ENCODE data around the gene COG2.

Gene COG2

DNA sequence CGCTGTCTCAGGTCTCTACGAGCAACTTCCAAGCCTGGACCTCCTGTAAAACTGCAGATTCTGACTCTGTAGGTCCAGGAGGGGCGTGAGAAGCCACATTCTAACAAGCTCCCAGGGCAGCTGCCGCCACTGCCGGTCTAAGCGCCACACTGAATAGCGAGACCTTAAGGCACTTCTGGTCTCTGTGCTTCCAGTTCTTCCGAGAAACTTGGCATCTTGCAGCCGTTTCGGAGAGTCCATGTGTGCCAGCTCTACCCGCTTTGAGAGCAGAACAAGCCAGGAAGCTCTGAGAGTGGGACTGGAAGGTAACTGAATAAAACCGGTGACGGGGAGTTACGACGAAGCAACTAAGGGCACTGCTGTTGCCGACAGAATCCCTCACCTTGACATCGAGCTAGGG, 59.2 kb downstream of the COG2 start:
- CTCF ChIA-PET = interaction anchor here (1.3 kb wide), 1 partner anchor 36 kb away, joined by 3 read pairs; no protein-coding TSS in a partner anchor

DNA sequence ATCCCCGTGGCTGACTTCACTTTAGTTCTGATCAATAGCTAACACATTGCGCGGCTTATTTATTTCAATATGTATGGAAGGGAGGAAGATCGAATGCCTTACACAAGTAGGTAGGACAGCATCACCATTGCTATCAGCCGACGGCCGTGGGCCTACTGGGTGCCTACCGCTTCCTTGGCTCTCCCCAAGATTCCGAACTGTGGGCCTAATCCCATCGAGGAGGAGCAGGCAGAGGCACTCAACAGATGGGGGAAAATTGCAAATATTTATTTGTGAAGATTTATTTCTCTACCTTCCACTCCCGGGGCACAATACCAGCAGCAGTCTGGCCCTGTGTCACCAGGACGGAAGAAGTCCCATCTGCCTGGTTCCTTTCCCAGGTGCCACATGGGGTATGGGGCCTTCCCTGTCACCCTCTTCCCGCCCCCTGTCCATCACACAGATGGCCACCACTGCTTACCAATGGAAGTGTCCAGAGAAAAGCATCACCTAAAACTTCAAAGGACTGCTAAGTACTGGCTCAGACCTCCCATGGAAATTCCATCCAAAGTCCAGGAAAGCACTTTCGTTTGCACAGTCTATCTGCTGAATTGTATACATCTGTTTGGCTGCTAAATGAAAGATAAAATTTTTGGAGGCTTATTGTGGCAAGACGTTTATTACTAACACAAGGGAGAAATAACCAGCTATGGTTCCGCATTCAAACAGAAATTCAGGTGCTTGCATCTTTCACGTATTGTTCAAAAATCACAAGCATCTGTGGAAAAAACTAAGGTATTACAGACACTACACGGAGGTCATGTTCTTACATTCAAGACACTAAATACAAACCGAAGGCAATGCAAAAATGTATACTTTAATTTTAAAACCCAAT, 59.9 kb downstream of the COG2 start:
- no peak overlapping the region for H3K4me3 ChIP-seq (ENCODE audit: low read depth, low read length)
- no peaks in the 10 kb centered on the region for H3K9me3 ChIP-seq (ENCODE audit: control insufficient read depth, insufficient read depth, low read depth, low read length)
- no peak overlapping the region for H3K27ac ChIP-seq (ENCODE audit: extremely low read depth, low read depth, low read length)
- no peaks in the 10 kb centered on the region for H3K4me1 ChIP-seq (ENCODE audit: control insufficient read depth, insufficient read depth, low read length)
- no peak for TF ChIP-seq ZNF114 (tag by site-specific recombination; IDR thresholded peaks at IDR 0.05)
- no peak for TF ChIP-seq GLIS1 (tag by site-specific recombination; IDR thresholded peaks at IDR 0.05)
- TF ChIP-seq ZNF146 (tag by site-specific recombination; IDR thresholded peaks at IDR 0.05) = no peak
- TF ChIP-seq, protein P1, sequence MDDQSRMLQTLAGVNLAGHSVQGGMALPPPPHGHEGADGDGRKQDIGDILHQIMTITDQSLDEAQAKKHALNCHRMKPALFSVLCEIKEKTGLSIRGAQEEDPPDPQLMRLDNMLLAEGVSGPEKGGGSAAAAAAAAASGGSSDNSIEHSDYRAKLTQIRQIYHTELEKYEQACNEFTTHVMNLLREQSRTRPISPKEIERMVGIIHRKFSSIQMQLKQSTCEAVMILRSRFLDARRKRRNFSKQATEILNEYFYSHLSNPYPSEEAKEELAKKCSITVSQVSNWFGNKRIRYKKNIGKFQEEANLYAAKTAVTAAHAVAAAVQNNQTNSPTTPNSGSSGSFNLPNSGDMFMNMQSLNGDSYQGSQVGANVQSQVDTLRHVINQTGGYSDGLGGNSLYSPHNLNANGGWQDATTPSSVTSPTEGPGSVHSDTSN (CRISPR knock-in tag; IDR thresholded peaks at IDR 0.05) = no peak
- TF ChIP-seq, protein P2, sequence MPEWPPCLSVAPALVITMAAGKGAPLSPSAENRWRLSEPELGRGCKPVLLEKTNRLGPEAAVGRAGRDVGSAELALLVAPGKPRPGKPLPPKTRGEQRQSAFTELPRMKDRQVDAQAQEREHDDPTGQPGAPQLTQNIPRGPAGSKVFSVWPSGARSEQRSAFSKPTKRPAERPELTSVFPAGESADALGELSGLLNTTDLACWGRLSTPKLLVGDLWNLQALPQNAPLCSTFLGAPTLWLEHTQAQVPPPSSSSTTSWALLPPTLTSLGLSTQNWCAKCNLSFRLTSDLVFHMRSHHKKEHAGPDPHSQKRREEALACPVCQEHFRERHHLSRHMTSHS (tag by site-specific recombination; IDR thresholded peaks at IDR 0.05) = no peak
- TF ChIP-seq ZNF658 (tag by site-specific recombination; IDR thresholded peaks at IDR 0.05) = no peak
- no peak for TF ChIP-seq WT1 (tag by site-specific recombination; IDR thresholded peaks at IDR 0.05)
- no peak for TF ChIP-seq TRIM28 (IDR thresholded peaks at IDR 0.05; ENCODE audit: borderline replicate concordance, low read length)
- TF ChIP-seq ZNF48 (tag by site-specific recombination; IDR thresholded peaks at IDR 0.05) = no peak
- TF ChIP-seq ZNF16 (tag by site-specific recombination; IDR thresholded peaks at IDR 0.05; ENCODE audit: low read depth) = no peak
- TF ChIP-seq ZNF362 (tag by site-specific recombination; IDR thresholded peaks at IDR 0.05) = no peak
- no peak for TF ChIP-seq ZSCAN16 (tag by site-specific recombination; IDR thresholded peaks at IDR 0.05)
- no peak for TF ChIP-seq ZNF140 (tag by site-specific recombination; IDR thresholded peaks at IDR 0.05)
- no peak for TF ChIP-seq HOXC10 (CRISPR knock-in tag; IDR thresholded peaks at IDR 0.05)
- no peak for TF ChIP-seq ZNF610 (tag by site-specific recombination; IDR thresholded peaks at IDR 0.05; ENCODE audit: borderline replicate concordance)
- TF ChIP-seq ZNF473 (tag by site-specific recombination; IDR thresholded peaks at IDR 0.05) = no peak
- no peaks in the 10 kb centered on the region for H3K36me3 ChIP-seq (ENCODE audit: control insufficient read depth in 2 of 2, insufficient read depth in 1 of 2, low read length in 2 of 2)
- ChIA-PET POLR2A (no interaction called here), CTCF (interaction anchor here (0.6 to 1.3 kb wide), 2 partner anchors 36 to 1220 kb away, joined by 3 read pairs; no protein-coding TSS in a partner anchor)

More for the DNA sequence above, 59.2 kb downstream of the COG2 start:
- POLR2A ChIA-PET = no interaction called here
- no peak overlapping the region for H3K27ac ChIP-seq (ENCODE audit: extremely low read depth, low read depth, low read length)
- H3K4me1 ChIP-seq (ENCODE audit: control insufficient read depth, insufficient read depth, low read length) = no peaks in the 10 kb centered on the region
- no peaks in the 10 kb centered on the region for H3K9me3 ChIP-seq (ENCODE audit: control insufficient read depth, insufficient read depth, low read depth, low read length)
- H3K36me3 ChIP-seq (ENCODE audit: control insufficient read depth in 2 of 2, insufficient read depth in 1 of 2, low read length in 2 of 2) = no peaks in the 10 kb centered on the region
- TF ChIP-seq ZNF138 (tag by site-specific recombination; IDR thresholded peaks at IDR 0.05; ENCODE audit: borderline replicate concordance) = no peak
- TF ChIP-seq ZNF658 (tag by site-specific recombination; IDR thresholded peaks at IDR 0.05) = no peak
- TF ChIP-seq EGR2 (tag by site-specific recombination; IDR thresholded peaks at IDR 0.05; ENCODE audit: low read depth) = no peak
- TF ChIP-seq ZNF426 (tag by site-specific recombination; IDR thresholded peaks at IDR 0.05) = no peak
- no peak overlapping the region for H3K4me3 ChIP-seq (ENCODE audit: low read depth, low read length)
